Measurements from ENCODE around the gene RPS6KA1.
"Not testable (repeated sequence)": the region's sequence is repeated elsewhere in the genome, so short reads cannot be mapped to it uniquely, and the experiment has no call there.

Gene RPS6KA1

DNA sequence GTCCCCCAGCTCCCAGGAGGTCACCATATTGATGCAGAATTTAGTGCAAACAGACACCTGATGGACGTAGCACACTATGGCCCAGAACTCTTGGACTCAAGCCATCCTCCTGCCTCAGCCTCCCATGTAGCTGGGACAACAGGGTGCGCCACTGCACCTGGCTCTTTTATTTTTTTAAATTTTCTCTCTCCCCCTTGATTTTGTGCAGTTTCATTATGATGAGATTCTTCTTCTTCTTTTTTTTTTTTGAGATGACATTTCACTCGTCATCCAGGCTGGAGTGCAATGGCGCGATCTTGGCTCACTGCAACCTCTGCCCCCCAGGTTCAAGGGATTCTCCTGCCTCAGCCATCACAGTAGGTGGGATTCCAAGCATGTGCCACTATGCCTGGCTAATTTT lies 63.8 kb downstream of the RPS6KA1 start:
- no peak for DNase-seq

DNA sequence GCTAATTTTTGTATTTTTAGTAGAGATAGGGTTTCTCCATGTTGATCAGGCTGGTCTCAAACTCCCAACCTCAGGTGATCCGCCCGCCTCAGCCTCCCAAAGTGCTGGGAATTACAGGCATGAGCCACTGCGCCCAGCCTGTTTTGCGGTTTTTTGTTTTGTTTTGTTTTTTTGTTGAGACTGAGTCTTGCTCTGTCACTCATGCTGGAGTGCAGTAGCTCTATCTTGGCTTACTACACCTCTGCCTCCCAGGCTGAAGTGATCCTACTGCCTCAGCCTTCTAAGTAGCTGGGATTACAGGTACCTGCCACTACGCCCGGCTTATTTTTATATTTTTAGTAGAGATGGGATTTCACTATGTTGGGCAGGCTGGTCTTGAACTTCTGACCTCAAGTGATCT lies 65.0 kb downstream of the RPS6KA1 start:
- not testable (repeated sequence) for DNase-seq

DNA sequence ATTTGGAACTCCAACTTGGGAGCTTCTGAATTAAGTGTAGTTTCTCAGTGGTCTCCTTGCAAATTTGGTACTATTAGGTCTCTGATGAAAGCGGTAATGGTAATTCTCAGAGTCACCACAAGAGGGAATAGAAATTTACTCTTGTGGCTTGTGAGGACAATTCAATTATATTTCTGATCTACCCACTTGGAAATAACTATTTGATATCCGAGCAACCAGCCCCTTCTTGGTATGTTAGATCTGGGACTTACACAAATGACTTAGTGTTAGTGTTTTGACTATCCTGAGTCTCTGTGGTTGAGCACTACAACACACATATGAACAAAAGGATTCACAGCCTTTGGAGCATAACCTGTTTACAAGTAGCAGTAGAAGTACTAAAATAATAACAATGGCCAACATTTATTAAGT lies 68.1 kb downstream of the RPS6KA1 start:
- DNase-seq = peak in 1 of 56 donors; percentile 43

DNA sequence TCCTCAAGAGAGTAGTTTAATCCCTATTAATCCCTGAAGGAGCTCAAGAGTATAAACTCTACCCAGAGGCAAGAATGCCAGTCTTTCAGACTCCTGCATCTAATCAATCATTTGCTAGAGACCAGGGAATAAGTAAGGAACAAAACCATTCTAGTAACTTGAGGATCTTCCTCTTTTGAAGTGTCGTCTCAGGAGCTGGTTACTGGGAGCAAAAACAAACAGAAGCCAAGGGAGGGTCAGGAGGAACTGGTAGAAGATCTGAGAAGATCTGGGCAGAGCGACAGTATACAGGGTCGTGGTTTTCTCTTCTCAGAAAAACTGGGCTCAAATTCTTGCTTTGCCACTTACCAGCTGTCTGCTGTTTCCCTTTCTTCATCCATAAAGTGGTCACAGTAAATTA lies 69.3 kb downstream of the RPS6KA1 start:
- DNase-seq = no peak

DNA sequence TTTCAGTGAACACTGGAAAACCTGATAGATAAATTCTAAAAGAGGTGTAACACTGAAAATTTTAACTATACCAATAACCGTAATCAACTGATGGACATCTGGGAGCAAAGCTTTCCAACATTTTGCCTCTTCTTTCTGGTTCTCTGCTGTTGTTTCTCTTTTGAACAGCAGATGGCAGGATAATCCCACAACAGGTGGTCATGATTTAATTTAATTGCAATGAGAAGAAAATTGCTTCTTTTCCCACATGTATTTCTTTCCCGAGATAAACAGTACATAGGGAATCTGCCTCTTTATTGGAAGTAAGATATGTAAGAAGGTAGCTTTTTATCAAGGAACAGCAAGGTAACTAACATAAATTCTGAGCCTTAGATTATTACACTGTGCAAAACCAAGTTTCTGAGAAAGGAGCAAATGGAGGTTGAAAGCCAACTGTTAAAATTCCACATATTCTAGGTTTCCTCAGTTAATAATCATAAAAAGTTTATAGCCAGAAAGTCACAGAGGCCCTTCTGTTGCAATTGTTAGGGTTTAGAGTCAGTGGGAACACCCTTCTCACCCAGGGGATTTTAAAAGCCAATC lies 72.9 kb downstream of the RPS6KA1 start:
- DNase-seq = peak in 9 of 56 donors; percentile 1 to 76 (median 11)

DNA sequence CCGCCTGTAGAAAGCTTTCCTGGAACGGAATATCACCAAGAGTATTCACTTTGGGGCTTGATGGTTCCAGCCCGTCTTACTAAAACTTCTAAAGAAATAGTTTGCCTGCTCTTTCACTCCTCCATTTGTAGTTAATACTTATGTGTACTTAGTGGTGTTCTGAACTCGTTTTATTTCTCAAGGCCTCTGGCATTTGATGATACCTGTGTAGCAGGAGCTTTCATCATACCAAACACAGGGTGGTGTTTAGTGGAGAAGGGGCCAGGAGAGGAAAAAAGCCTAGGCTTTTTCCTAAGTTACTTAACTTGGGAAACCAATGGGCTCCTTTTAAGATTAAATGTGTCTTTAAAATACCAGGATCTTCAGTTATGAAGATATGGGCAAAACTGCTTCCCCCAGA lies 74.3 kb downstream of the RPS6KA1 start:
- DNase-seq = no peak

DNA sequence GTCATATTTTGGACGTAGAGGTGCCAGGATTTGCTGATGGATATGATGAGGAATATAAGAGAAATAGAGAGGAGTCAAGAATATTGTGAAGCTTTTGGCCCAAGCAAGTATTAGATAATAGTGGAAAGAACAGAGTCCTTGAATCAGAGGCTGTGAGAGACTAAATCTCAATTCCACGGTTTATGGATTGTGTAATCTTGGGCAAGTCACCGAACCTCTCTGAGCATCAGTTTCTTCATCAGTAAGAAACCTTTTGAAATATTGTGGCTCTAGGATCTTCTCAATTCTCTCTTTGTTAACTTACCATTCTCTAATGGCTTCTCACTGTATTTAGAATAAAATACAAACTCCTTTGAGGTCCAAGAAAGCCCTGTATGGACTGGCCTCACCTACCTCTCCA lies 77.6 kb downstream of the RPS6KA1 start:
- DNase-seq = no peak

DNA sequence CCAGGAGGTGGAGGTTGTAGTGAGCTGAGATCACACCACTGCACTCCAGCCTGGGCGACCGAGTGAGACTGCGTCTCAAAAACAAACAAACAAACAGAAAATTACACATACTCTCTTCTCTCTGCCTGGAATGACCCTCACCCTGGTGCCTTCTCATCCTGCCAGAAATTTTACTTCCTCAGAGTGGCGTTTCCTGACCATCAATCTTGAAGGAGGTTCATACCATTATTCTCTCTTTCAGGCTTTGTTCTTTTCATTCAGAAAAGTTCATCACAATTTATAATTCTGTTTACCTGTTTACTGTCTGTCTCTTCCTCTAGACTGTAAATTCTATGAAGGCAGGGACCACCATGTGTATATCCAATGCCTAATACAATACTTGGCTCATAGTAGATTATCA lies 79.3 kb downstream of the RPS6KA1 start:
- DNase-seq = no peak

DNA sequence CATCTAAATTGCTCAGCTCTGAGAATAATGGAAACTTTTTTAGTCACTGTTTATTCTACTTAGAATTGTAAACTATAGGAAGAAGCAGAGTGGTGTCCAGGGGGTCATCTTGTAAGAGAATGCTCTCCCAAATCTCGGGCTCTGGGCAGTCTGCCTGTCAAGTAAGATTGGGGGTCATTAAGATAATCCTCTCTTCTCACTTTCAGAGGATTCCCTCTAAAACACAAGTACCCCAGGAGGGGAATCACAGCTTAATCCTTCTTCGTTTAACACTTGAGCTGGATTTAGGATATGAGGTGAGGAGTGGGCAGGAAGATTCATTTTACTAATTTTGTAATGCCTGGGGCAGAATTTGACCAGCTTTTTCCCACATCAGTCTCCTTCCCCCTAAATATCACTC lies 81.2 kb downstream of the RPS6KA1 start:
- no peak for DNase-seq

DNA sequence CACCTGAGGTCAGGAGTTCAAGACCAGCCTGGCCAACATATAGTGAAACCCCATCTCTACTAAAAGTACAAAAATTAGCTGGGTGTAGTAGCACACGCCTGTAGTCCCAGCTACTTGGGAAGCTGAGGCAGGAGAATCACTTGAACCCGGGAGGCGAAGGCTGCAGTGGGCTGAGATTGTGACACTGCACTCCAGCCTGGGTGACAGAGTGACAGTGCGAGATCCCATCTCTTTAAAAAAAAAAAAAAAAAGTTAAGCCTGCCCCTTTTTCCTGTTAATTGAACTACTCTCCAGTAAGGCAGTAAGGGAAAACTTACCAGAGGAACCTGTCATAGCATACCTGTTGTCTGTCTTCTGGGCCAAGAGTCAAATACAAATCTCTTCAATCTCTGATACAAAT lies 83.1 kb downstream of the RPS6KA1 start:
- DNase-seq = not testable (repeated sequence)

DNA sequence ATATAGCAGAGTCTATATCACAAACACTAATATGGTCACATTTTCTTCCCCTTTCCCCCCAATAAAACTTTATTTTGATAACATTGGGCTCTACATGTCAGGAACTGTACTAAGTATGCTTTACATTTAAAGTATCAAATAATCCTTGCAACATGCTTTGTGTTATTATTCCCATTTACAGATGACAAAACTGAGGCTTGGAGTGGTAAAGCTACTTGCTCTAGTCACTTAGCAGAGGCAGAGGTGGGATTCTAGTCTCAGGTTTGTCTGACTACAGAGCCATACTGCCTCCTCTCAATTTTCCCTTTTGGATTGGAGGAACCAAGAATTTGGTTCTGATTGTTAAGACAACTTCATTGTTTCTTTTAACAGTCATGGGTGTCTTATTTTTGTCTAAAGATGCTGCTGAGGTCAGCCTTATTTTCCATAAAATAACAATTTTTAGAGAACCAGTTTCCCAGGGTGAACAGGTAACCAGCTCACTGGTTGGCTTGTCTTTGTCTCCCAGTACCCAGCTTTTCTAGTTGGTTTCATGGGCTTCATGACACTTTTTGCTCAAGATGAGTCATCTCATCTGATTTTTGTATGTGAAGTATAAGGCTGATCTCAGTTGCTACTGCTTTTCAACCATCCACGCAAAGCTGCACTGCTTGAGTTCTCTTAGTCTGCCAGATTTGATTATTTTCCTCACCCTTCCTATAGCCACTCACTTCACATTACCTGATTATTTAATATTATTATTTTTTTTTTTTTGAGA lies 85.3 kb downstream of the RPS6KA1 start:
- no peak for DNase-seq

DNA sequence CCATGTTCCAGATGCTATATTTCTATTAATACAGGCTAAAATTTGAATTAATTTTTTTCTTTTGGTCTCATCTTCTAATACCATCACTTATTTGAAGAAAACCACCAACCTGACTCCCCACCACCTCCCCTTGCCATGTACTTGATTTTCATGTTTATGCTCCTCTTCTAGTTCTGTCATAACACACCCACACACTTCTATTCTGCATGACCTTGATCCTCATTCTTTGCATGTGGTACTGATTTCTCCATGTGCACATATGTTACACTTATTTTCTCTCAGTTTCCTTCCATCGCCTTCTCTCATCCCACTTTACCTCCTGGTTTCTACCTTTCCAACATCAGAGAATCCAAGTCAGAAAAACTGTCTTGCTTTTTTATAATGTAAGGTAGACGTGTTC lies 87.3 kb downstream of the RPS6KA1 start:
- no peak for DNase-seq

DNA sequence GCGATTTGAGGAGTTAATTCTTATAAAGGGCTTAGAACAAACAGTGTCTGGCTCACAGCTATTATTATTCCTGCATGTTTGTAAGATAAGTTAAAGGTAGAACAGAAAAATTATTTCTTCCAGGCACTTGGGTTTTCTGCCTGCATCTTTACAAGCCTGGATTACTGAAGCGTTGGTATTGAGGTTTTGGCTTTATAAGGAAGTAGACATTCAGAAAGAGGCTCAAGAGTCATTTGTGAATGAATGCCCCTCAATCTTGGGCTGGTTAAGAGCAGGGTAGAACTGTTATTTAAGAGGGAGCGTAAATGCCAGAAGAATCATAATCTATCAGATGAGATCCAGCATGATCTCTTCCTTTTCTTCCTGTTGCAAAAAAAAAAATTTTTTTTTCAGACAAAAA lies 89.0 kb downstream of the RPS6KA1 start:
- DNase-seq = no peak

Data from amygdala (tissue), 56 donors.